Activated effector memory CD4-positive, alpha-beta T cell treated with Interleukin-2 at 50 U/mL for 16 hours (primary cell): ENCODE results near the gene VIPAS39.

Experiments
- DNase-seq: peaks from one replicate; pipeline ENCODE4 v3.0.0-alpha.2; 2020

VIPAS39 gene

GRCh38 chr14:77390188-77390587 is 67.2 kb downstream of the VIPAS39 start:
- DNase-seq: no peak

- DNase-seq: no peak
Measured at GRCh38 chr14:77378701-77379100, 78.7 kb downstream of the VIPAS39 start.

DNA sequence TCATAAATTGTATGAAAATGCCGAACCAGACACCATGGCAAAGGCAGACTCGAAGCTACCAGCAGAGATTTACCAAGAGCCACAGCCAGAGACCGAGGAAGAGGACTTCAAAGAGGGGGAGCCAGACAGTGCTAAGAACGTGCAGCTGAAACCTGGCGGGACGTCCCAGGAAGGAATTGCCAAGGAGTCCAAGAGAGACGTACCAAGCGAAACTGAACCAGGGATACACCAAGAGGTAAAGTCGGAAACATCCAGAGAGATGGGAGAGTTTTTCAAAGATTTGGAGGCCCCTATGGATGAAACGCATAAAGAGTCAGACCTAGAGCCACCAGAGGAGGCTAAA is 79.9 kb downstream of the VIPAS39 start:
- no peak for DNase-seq

GRCh38 chr14:77376771-77377501 is 80.5 kb downstream of the VIPAS39 start, which contains the start of the genes SAMD15 and TMED8:
SAMD15 (plus strand) TSS chr14:77377379; CDS start chr14:77377419, 40 bp downstream.
TMED8 (minus strand) TSS chr14:77377094; CDS start chr14:77377053, 41 bp downstream.
- peak; percentile 76 for DNase-seq
